HCT116 (cell line): ENCODE measurements around the gene DHCR7.

Experiments used
- CBX3 ChIP-seq: IDR thresholded peaks from 2 replicates; pipeline ENCODE4 v1.6.1; 2012; ENCODE audit warnings: low read depth
- CEBPB ChIP-seq: IDR thresholded peaks from 2 replicates; pipeline ENCODE4 v1.6.1; 2012; ENCODE audit warnings: low read depth
- CTCF ChIP-seq, 3 experiments: fragments of 200-600 bp in 1 of 3; sonication (generic) in 1 of 3; IDR thresholded peaks in 2 of 3; conservative IDR thresholded peaks in 1 of 3; 2 replicates each; pipeline ENCODE4 v1.5.1; 2012 to 2017; ENCODE audit warnings: low read depth in 2 of 3, low read length in 2 of 3, antibody characterized with exemption in 1 of 3, borderline replicate concordance in 1 of 3, control low read depth in 1 of 3, mild to moderate bottlenecking in 1 of 3, mixed read lengths in 1 of 3, mixed run types in 1 of 3, moderate library complexity in 1 of 3; ENCODE audit not compliant: insufficient read depth in 1 of 3
- EZH2 ChIP-seq: fragments of 200-600 bp; sonication (generic); IDR thresholded peaks from 2 replicates; pipeline ENCODE4 v1.6.1; 2017; ENCODE audit warnings: antibody characterized with exemption, mixed run types
- EZH2phosphoT487 ChIP-seq: fragments of 200-600 bp; IDR thresholded peaks from 2 replicates; pipeline ENCODE4 v1.6.1; 2018; ENCODE audit warnings: antibody characterized with exemption, borderline replicate concordance
- MAX ChIP-seq: IDR thresholded peaks from 2 replicates; pipeline ENCODE4 v1.6.1; 2012
- POLR2A ChIP-seq: IDR thresholded peaks from 2 replicates; pipeline ENCODE4 v1.7.0; 2011; ENCODE audit warnings: borderline replicate concordance; ENCODE audit not compliant: insufficient read depth, insufficient read length; ENCODE audit errors: extremely low read depth
- RAD21 ChIP-seq: IDR thresholded peaks from 2 replicates; pipeline ENCODE4 v1.6.1; 2012; ENCODE audit warnings: low read depth, mild to moderate bottlenecking
- SIN3A ChIP-seq: IDR thresholded peaks from 2 replicates; pipeline ENCODE4 v1.6.1; 2012; ENCODE audit warnings: low read depth
- SRF ChIP-seq: IDR thresholded peaks from 2 replicates; pipeline ENCODE4 v1.6.1; 2012; ENCODE audit warnings: low read depth
- TCF7L2 ChIP-seq: IDR thresholded peaks from 2 replicates; pipeline ENCODE4 v1.7.0; 2011; ENCODE audit warnings: borderline replicate concordance, inconsistent platforms; ENCODE audit not compliant: insufficient read depth, insufficient read length; ENCODE audit errors: extremely low read depth
- YY1 ChIP-seq: IDR thresholded peaks from 2 replicates; pipeline ENCODE4 v1.6.1; 2011; ENCODE audit warnings: low read length, low read depth, moderate library complexity, mild to moderate bottlenecking; ENCODE audit not compliant: insufficient replicate concordance; ENCODE audit errors: extremely low read depth
- ZBTB33 ChIP-seq: IDR thresholded peaks from 2 replicates; pipeline ENCODE4 v1.6.1; 2011; ENCODE audit warnings: mild to moderate bottlenecking, low read length, moderate library complexity; ENCODE audit not compliant: insufficient replicate concordance; ENCODE audit errors: extremely low read depth
- ZNF274 ChIP-seq: fragments of 200-500 bp; sonication (Bioruptor generic); IDR thresholded peaks from 2 replicates; pipeline ENCODE4 v1.6.1; 2014; ENCODE audit warnings: mild to moderate bottlenecking, low read depth, low read length, inconsistent platforms

GRCh38 chr11:71476926-71477640, 28.9 kb upstream of the DHCR7 start:
- TF ChIP-seq CTCF (IDR thresholded peaks at IDR 0.05 in 2 of 3, conservative IDR thresholded peaks at IDR 0.05 in 1 of 3; ENCODE audit: borderline replicate concordance in 1 of 3, insufficient read depth in 1 of 3, low read depth in 2 of 3, low read length in 2 of 3), result no peak
- no peak for TF ChIP-seq SRF
- TF ChIP-seq SIN3A, result no peak
- no peak for TF ChIP-seq POLR2A
- no peak for TF ChIP-seq ZBTB33
- no peak for TF ChIP-seq ZNF274
- TF ChIP-seq CEBPB, result no peak
- no peak for TF ChIP-seq YY1
- TF ChIP-seq CBX3, result no peak
- TF ChIP-seq TCF7L2, result no peak
- TF ChIP-seq MAX, result no peak
- TF ChIP-seq EZH2, result no peak
- no peak for TF ChIP-seq EZH2phosphoT487
- TF ChIP-seq RAD21, result no peak
